HG03469 (cell line): Measurements from ENCODE around the gene EXD3.
"Not testable (repeated sequence)": the region's sequence is repeated elsewhere in the genome, so short reads cannot be mapped to it uniquely, and the experiment has no call there.

Source experiments
- ATAC-seq: cut with Tn5 transposase; IDR thresholded peaks from one replicate; pipeline ENCODE4 v1.9.1; 2021; ENCODE audit warnings: mild to moderate bottlenecking, moderate library complexity, moderate number of reproducible peaks; ENCODE audit not compliant: unreplicated experiment

The EXD3 gene

GRCh38 chr9:137351781-137352501, 71.0 kb downstream of the EXD3 start:
- no peak for ATAC-seq

GRCh38 chr9:137350696-137351584, 72.0 kb downstream of the EXD3 start:
- no peak for ATAC-seq

GRCh38 chr9:137349471-137350033, 73.4 kb downstream of the EXD3 start:
- no peak for ATAC-seq

GRCh38 chr9:137348769-137349470, 74.0 kb downstream of the EXD3 start:
- no peak for ATAC-seq

- no peak for ATAC-seq
Observed at GRCh38 chr9:137347928-137348327, 75.0 kb downstream of the EXD3 start.

DNA sequence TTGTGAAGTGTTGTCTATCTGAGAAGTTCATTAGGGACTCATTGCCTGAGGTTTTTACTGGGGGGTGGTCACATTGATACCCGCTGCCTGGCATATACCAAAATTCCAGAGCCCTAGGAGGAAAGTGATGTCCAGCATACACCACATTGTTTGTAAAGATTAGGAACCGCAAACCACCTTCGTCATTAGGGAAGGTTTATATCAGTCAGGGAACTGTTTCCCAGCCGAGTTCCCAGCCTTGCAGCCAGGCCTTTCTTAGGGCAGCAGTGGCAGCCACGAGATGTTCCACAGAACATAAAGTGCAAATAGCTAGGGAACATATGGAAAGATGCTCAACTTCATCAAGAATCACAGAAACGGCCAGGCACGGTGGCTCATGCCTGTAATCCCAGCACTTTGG, 80.5 kb downstream of the EXD3 start:
- ATAC-seq, result no peak

GRCh38 chr9:137341227-137341626, 81.7 kb downstream of the EXD3 start:
- no peak for ATAC-seq

DNA sequence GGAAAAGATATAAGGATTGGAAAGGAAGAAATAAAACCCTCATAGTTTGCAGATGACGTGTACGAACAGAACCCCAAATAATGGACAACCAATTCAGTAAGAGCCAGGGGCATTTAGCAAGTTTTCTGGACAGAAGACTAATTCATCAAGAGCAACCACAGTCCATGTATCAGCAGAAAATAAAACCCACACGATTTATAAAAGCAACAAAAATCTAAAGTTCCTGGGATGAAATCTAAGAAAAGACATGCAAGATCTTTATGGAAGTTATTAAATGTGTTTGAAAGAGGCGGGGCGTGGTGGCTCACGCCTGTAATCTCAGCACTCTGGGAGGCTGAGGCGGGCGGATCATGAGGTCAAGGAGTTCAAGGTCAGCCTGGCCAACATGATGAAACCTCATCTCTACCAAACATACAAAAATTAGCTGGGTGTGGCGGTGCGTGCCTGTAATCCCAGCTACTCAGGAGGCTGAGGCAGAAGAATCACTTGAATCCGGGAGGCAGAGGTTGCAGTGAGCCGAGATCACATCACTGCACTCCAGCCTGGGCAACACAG, 83.0 kb downstream of the EXD3 start:
- ATAC-seq, result not testable (repeated sequence)

GRCh38 chr9:137339045-137339907, 83.7 kb downstream of the EXD3 start:
- ATAC-seq, result no peak

GRCh38 chr9:137336735-137337134, 86.2 kb downstream of the EXD3 start:
- ATAC-seq, result no peak

GRCh38 chr9:137333016-137333671, 89.8 kb downstream of the EXD3 start:
- no peak for ATAC-seq

GRCh38 chr9:137331929-137332328, 91.0 kb downstream of the EXD3 start:
- ATAC-seq, result no peak

DNA sequence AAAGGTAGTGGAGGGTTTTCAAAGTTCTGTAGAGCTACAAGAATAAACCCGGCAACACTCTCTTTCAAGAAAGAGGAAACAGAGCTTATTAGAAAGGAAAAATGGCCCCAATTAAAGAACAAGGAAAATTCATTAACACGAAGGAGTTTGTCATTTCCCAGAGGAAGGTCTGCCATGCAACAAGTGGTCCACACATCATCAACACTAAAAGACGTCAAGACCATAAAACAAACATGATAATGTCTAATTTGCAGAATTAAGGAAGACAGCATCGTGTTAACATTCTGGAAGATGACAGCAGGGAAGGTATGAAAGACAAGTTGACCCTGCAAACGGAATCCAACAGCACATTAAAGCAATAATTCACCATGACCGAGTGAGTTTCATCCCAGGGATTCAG, 92.3 kb downstream of the EXD3 start:
- ATAC-seq, result no peak

- not testable (repeated sequence) for ATAC-seq
Observed at GRCh38 chr9:137329590-137329989, 93.4 kb downstream of the EXD3 start.

- ATAC-seq, result not testable (repeated sequence)
Observed at GRCh38 chr9:137327641-137328550, 95.1 kb downstream of the EXD3 start.

- ATAC-seq, result no peak
Observed at GRCh38 chr9:137326445-137327065, 96.4 kb downstream of the EXD3 start.

DNA sequence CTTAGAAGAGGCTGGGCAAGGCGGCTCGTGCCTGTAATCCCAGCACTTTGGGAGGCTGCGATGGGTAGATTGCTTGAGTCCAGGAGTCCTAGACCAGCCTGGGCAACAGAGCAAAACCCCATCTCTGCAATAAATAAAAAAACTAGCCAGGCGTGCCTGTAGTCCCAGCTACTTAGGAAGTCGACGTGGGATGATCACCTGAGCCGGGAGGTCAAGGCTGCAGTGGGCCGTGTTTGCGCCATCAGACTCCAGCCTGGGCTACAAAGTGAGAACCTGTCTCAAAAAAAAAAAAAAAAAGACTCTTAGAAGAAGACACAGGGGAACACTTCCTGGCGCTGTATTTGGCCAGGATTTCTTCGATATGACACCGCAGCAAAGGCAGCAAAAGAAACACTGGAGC, 97.2 kb downstream of the EXD3 start:
- ATAC-seq, result no peak

DNA sequence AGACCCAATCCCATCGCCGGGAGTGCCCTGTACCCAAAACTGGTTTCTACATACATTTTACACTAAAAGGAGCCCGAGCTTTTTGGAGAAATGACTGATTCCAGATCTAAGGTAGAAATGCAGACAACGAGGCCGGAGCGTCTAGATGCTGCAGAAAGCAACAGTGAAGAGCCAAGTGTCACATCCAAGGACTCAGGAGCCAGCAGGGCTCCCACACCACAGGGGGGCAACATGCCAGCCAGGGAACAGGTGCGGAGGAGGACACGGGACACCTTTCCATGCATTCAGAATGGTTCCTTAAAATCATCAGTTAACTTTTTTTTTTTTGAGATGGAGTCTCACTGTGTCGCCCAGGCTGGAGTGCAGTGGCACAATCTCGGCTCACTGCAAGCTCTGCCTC, 97.8 kb downstream of the EXD3 start:
- ATAC-seq, result no peak
